Thymus (tissue), 11 donors: ENCODE data around the gene LRRC8D. TPM values are rescaled to one million over a fixed set of nuclear protein-coding genes. Genes with fewer than 3 reads are reported as not detected.

Source experiments
- DNase-seq, 9 donors: peaks; one replicate each; pipeline ENCODE4 v3.0.0-alpha.2; 2013; ENCODE audit warnings: low spot score in 9 of 9, low read depth in 6 of 9, missing footprints in 1 of 9
- H3K27ac ChIP-seq, 2 donors: one replicate each; pipeline ENCODE4 v1.5.1; 2013; ENCODE audit warnings: control low read depth in 1 of 2, low read depth in 1 of 2, low read length in 1 of 2, mild to moderate bottlenecking in 1 of 2, moderate library complexity in 1 of 2
- H3K27me3 ChIP-seq, 2 donors: one replicate each; pipeline ENCODE4 v1.5.1; 2013; ENCODE audit warnings: low read length in 1 of 2; ENCODE audit not compliant: control insufficient read depth in 2 of 2, insufficient read depth in 1 of 2
- H3K36me3 ChIP-seq, 2 donors: one replicate each; pipeline ENCODE4 v1.5.1; 2013; ENCODE audit warnings: low read length in 1 of 2, mild to moderate bottlenecking in 1 of 2, moderate library complexity in 1 of 2; ENCODE audit not compliant: control insufficient read depth in 2 of 2, insufficient read depth in 2 of 2
- H3K4me1 ChIP-seq, 2 donors: one replicate each; pipeline ENCODE4 v1.5.1; 2013; ENCODE audit warnings: low read length in 2 of 2; ENCODE audit not compliant: control insufficient read depth in 2 of 2, insufficient read depth in 2 of 2
- H3K4me3 ChIP-seq, 2 donors: one replicate each; pipeline ENCODE4 v1.5.1; 2013; ENCODE audit warnings: low read length in 2 of 2, control low read depth in 1 of 2, mild to moderate bottlenecking in 1 of 2
- H3K9me3 ChIP-seq, 2 donors: one replicate each; pipeline ENCODE4 v1.5.1; 2013; ENCODE audit warnings: low read length in 1 of 2, mild to moderate bottlenecking in 1 of 2; ENCODE audit not compliant: control insufficient read depth in 2 of 2, insufficient read depth in 1 of 2
- WGBS: extraction: QIAGEN DNeasy Blood & Tissue Kit; methylation state at CpG from one replicate; pipeline ENCODE4 v1.1.7; 2013; 5-methylcytosine and 5-hydroxymethylcytosine counted together
- polyA plus RNA-seq: library from polyadenylated mRNA; stranded (reverse); fragments of 200-250 nt; gene quantifications from one replicate; pipeline ENCODE4 v1.2.3, GENCODE V29; 2013
- total RNA-seq: library from RNA; stranded (reverse); fragments of 120-200 nt; gene quantifications from one replicate; pipeline ENCODE4 v1.2.4, GENCODE V29; 2013
- donor health status: healthy.

Gene LRRC8D
- total and polyA plus RNA-seq, 2 donors: 23.6 to 23.8 TPM

GRCh38 chr1:89844241-89844807 is 23.5 kb downstream of the LRRC8D start:
- Histone ChIP-seq H3K4me1 (peaks cover 29 to 54% of the 10 kb centered on the region in 2 donors), H3K36me3 (peaks cover 3 to 5% of the 10 kb centered on the region in 2 donors), H3K9me3 (no peaks in the 10 kb centered on the region), H3K27ac (peak overlapping the region; percentile 98 to 99), H3K4me3 (peak overlapping the region; percentile 84 to 88), H3K27me3 (no peaks in the 10 kb centered on the region)
- DNase-seq: no peak
- WGBS: 63% methylated on average over 7 of the region's 7 CpGs

GRCh38 chr1:89844860-89845259 is 24.0 kb downstream of the LRRC8D start:
- peaks cover 3 to 6% of the 10 kb centered on the region in 2 donors for H3K36me3 ChIP-seq
- peak overlapping the region; percentile 84 to 88 for H3K4me3 ChIP-seq
- no peaks in the 10 kb centered on the region for H3K27me3 ChIP-seq
- H3K4me1 ChIP-seq: peaks cover 26 to 51% of the 10 kb centered on the region in 2 donors
- WGBS: 95% methylated on average over 5 of the region's 5 CpGs
- no peak for DNase-seq
- H3K27ac ChIP-seq: peak overlapping the region in 1 of 2 donors; percentile 14
- no peaks in the 10 kb centered on the region for H3K9me3 ChIP-seq

GRCh38 chr1:89847191-89847729 is 26.4 kb downstream of the LRRC8D start:
- Histone ChIP-seq H3K9me3 (no peaks in the 10 kb centered on the region), H3K4me1 (peaks cover 20 to 34% of the 10 kb centered on the region in 2 donors), H3K36me3 (peaks cover 3 to 15% of the 10 kb centered on the region in 2 donors), H3K27me3 (no peaks in the 10 kb centered on the region), H3K27ac (peak overlapping the region in 1 of 2 donors; percentile 20), H3K4me3 (no peak overlapping the region)
- no peak for DNase-seq
- 32% methylated on average over 4 of the region's 4 CpGs for WGBS

GRCh38 chr1:89850844-89851415 is 30.1 kb downstream of the LRRC8D start:
- no peak overlapping the region for H3K4me3 ChIP-seq
- peaks cover 2 to 11% of the 10 kb centered on the region in 2 donors for H3K4me1 ChIP-seq
- WGBS: 99% methylated on average over 4 of the region's 4 CpGs
- H3K9me3 ChIP-seq: no peaks in the 10 kb centered on the region
- H3K27ac ChIP-seq: no peak overlapping the region
- peaks cover 14 to 34% of the 10 kb centered on the region in 2 donors for H3K36me3 ChIP-seq
- no peaks in the 10 kb centered on the region for H3K27me3 ChIP-seq
- DNase-seq: no peak

- 94% methylated on average over 2 of the region's 2 CpGs for WGBS
- Histone ChIP-seq H3K9me3 (no peaks in the 10 kb centered on the region), H3K27me3 (no peaks in the 10 kb centered on the region), H3K36me3 (peaks cover 12 to 31% of the 10 kb centered on the region in 2 donors), H3K27ac (no peak overlapping the region), H3K4me3 (no peak overlapping the region), H3K4me1 (peaks cover 0 to 4% of the 10 kb centered on the region in 2 donors)
- no peak for DNase-seq
Observed at GRCh38 chr1:89854140-89854539, 33.3 kb downstream of the LRRC8D start.

- whole genome bisulfite sequencing: 52% methylated on average over 2 of the region's 2 CpGs
- H3K27ac ChIP-seq: peak overlapping the region; percentile 25 to 48
Observed at GRCh38 chr1:89855413-89856123, 34.7 kb downstream of the LRRC8D start.

GRCh38 chr1:89863165-89863830 is 42.5 kb downstream of the LRRC8D start:
- H3K9me3 ChIP-seq: no peaks in the 10 kb centered on the region
- DNase-seq: peak in 1 of 9 donors; percentile 49
- no peak overlapping the region for H3K4me3 ChIP-seq
- peak overlapping the region; percentile 1 to 71 for H3K27ac ChIP-seq
- WGBS: 95% methylated on average over 3 of the region's 3 CpGs
- H3K4me1 ChIP-seq: peaks cover 7 to 15% of the 10 kb centered on the region in 2 donors
- peaks cover 0 to 10% of the 10 kb centered on the region in 2 donors for H3K36me3 ChIP-seq
- no peaks in the 10 kb centered on the region for H3K27me3 ChIP-seq

More at GRCh38 chr1:89855413-89856123, 34.7 kb downstream of the LRRC8D start:
- Histone ChIP-seq H3K27me3 (no peaks in the 10 kb centered on the region), H3K9me3 (no peaks in the 10 kb centered on the region), H3K4me3 (no peak overlapping the region), H3K4me1 (peaks cover 0 to 4% of the 10 kb centered on the region in 2 donors), H3K36me3 (peaks cover 12 to 28% of the 10 kb centered on the region in 2 donors)
- peak in 1 of 9 donors; percentile 48 for DNase-seq

- 97% methylated on average over 4 of the region's 4 CpGs for WGBS
- Histone ChIP-seq H3K4me3 (no peak overlapping the region), H3K36me3 (peaks cover 5 to 12% of the 10 kb centered on the region in 2 donors), H3K27ac (no peak overlapping the region), H3K9me3 (no peaks in the 10 kb centered on the region), H3K4me1 (peaks cover 10 to 18% of the 10 kb centered on the region in 2 donors), H3K27me3 (no peaks in the 10 kb centered on the region)
- DNase-seq: no peak
Observed at GRCh38 chr1:89865498-89866382, 44.9 kb downstream of the LRRC8D start.
